Astrocyte (in vitro differentiated cells and primary cell): ENCODE measurements around the gene POLR2H. TPM values are rescaled to one million over a fixed set of nuclear protein-coding genes. Genes with fewer than 3 reads are reported as not detected.

Experiments
- DNase-seq: peaks from one replicate; pipeline ENCODE4 v3.0.0-alpha.2; 2010; ENCODE audit warnings: low read depth
- FAIRE-seq: peaks from 2 replicates; lab custom pipeline; 2011; peaks lifted over from hg19 to GRCh38; lab: Jason Lieb, UNC
- H2AFZ ChIP-seq: 2 replicates; pipeline ENCODE4 v1.6.0; 2012; ENCODE audit warnings: low read depth, low read length, inconsistent platforms
- H3K27ac ChIP-seq: 2 replicates; pipeline ENCODE4 v1.5.1; 2011; ENCODE audit warnings: low read depth, low read length, inconsistent platforms
- H3K27me3 ChIP-seq: 2 replicates; pipeline ENCODE4 v1.6.0; 2011; ENCODE audit warnings: low read length, inconsistent platforms; ENCODE audit not compliant: insufficient read depth
- H3K36me3 ChIP-seq: 2 replicates; pipeline ENCODE4 v1.5.1; 2011; ENCODE audit warnings: low read length, inconsistent platforms; ENCODE audit not compliant: insufficient read depth
- H3K4me1 ChIP-seq: 2 replicates; pipeline ENCODE4 v1.5.1; 2011; ENCODE audit warnings: low read length, inconsistent platforms; ENCODE audit not compliant: insufficient read depth
- H3K4me2 ChIP-seq: 2 replicates; pipeline ENCODE4 v1.6.0; 2012; ENCODE audit warnings: low read length, inconsistent platforms
- H3K4me3 ChIP-seq: 2 replicates; pipeline ENCODE4 v1.5.1; 2011; ENCODE audit warnings: low read depth, mild to moderate bottlenecking, low read length, inconsistent platforms; ENCODE audit not compliant: insufficient read depth
- H3K79me2 ChIP-seq: 2 replicates; pipeline ENCODE4 v1.6.0; 2012; ENCODE audit warnings: mild to moderate bottlenecking, low read length, inconsistent platforms; ENCODE audit not compliant: insufficient read depth
- H3K9ac ChIP-seq: 2 replicates; pipeline ENCODE4 v1.6.0; 2012; ENCODE audit warnings: mild to moderate bottlenecking, low read length, inconsistent platforms
- H3K9me3 ChIP-seq: 2 replicates; pipeline ENCODE4 v1.5.1; 2012; ENCODE audit warnings: low read depth, mild to moderate bottlenecking, low read length, inconsistent platforms; ENCODE audit not compliant: insufficient read depth
- H4K20me1 ChIP-seq: 2 replicates; pipeline ENCODE4 v1.6.0; 2012; ENCODE audit warnings: low read length, inconsistent platforms; ENCODE audit not compliant: insufficient read depth
- H3K27ac Mint-ChIP-seq: one replicate; pipeline ENCODE4 v1.8.0; 2021; ENCODE audit warnings: mild to moderate bottlenecking, mixed read lengths; ENCODE audit not compliant: unreplicated experiment
- H3K27me3 Mint-ChIP-seq: one replicate; pipeline ENCODE4 v1.8.0; 2021; ENCODE audit warnings: low read depth, mixed read lengths; ENCODE audit not compliant: unreplicated experiment
- H3K36me3 Mint-ChIP-seq: one replicate; pipeline ENCODE4 v1.8.0; 2021; ENCODE audit warnings: low read depth, mixed read lengths; ENCODE audit not compliant: unreplicated experiment
- H3K4me1 Mint-ChIP-seq: one replicate; pipeline ENCODE4 v1.8.0; 2021; ENCODE audit warnings: low read depth, mixed read lengths; ENCODE audit not compliant: unreplicated experiment
- H3K4me3 Mint-ChIP-seq: one replicate; pipeline ENCODE4 v1.8.0; 2021; ENCODE audit warnings: mild to moderate bottlenecking, moderate library complexity, mixed read lengths; ENCODE audit not compliant: unreplicated experiment
- H3K9me3 Mint-ChIP-seq: one replicate; pipeline ENCODE4 v1.8.0; 2021; ENCODE audit warnings: mild to moderate bottlenecking, mixed read lengths; ENCODE audit not compliant: unreplicated experiment
- EZH2 ChIP-seq: IDR thresholded peaks from 2 replicates; pipeline ENCODE4 v1.6.1; 2012; ENCODE audit warnings: mild to moderate bottlenecking, low read length, inconsistent platforms; ENCODE audit not compliant: insufficient read depth
- total RNA-seq: library from RNA; stranded (reverse); gene quantifications from 2 replicates; pipeline ENCODE4 v1.2.1, GENCODE V29; 2021
- TF ChIP-seq, protein P1 (sequence below): IDR thresholded peaks from 2 replicates; pipeline ENCODE4 v1.5.1; 2011; ENCODE audit warnings: low read depth, mild to moderate bottlenecking, inconsistent platforms, low read length, moderate library complexity; ENCODE audit not compliant: insufficient read depth

The POLR2H gene
- total RNA-seq, 1 donor from 2014 or later = 63.2 TPM

DNA sequence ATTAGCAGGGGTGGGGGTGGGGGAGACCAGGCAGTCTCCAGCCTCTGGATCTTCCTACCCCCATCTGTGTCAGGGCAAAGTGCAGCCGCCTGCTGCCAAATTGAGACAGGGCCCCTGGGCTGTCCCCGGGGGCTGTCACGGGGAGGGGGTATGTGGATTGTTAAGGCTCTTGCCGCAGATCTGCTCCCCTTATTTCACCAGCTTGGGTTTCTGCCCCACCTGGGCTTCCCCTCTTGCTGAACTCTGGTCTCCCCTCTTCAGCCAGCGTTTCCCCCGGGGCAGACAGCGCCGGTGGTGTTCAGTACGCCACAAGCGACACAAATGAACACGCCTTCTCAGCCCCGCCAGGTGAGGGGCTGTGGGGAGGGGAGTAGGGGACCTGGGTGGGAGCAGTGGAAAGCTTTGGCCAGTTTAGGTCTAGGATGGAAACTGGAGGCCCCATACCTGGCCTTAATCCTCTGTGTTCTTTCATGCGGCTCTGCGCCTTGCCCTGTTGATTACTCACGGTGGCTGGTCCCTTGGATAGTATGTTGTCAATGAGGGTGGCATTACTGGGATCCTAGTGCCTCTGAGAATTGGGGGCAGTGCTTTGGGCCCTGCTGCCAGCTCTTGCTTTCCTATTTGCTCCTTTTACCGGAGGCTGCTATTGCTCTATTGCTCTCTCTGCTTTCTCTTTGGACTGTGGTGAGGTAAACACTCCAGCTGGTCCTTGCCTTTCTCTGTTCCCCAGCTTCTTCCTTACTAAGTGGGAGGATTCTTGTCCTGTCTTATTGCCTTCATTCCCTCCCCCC, 45.4 kb upstream of the POLR2H start:
- H3K36me3 Mint-ChIP-seq = peaks cover 11% of the 10 kb centered on the region
- Histone ChIP-seq H3K4me3 (peak overlapping the region; percentile 97), H3K79me2 (peaks cover 64% of the 10 kb centered on the region), H3K27ac (peak overlapping the region; percentile 31), H2AFZ (no peak overlapping the region), H3K36me3 (peaks cover 16% of the 10 kb centered on the region), H3K4me1 (peaks cover 35% of the 10 kb centered on the region), H4K20me1 (peaks cover 58% of the 10 kb centered on the region), H3K9me3 (no peaks in the 10 kb centered on the region), H3K4me2 (peak overlapping the region; percentile 98), H3K9ac (peak overlapping the region; percentile 99), H3K27me3 (no peaks in the 10 kb centered on the region)
- no peaks in the 10 kb centered on the region for H3K9me3 Mint-ChIP-seq
- H3K27me3 Mint-ChIP-seq = no peaks in the 10 kb centered on the region
- FAIRE-seq = no peak
- H3K4me1 Mint-ChIP-seq = peaks cover 25% of the 10 kb centered on the region
- TF ChIP-seq EZH2 = no peak
- TF ChIP-seq, protein P1, sequence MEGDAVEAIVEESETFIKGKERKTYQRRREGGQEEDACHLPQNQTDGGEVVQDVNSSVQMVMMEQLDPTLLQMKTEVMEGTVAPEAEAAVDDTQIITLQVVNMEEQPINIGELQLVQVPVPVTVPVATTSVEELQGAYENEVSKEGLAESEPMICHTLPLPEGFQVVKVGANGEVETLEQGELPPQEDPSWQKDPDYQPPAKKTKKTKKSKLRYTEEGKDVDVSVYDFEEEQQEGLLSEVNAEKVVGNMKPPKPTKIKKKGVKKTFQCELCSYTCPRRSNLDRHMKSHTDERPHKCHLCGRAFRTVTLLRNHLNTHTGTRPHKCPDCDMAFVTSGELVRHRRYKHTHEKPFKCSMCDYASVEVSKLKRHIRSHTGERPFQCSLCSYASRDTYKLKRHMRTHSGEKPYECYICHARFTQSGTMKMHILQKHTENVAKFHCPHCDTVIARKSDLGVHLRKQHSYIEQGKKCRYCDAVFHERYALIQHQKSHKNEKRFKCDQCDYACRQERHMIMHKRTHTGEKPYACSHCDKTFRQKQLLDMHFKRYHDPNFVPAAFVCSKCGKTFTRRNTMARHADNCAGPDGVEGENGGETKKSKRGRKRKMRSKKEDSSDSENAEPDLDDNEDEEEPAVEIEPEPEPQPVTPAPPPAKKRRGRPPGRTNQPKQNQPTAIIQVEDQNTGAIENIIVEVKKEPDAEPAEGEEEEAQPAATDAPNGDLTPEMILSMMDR = no peak
- peak overlapping the region; percentile 60 for H3K27ac Mint-ChIP-seq
- peak overlapping the region; percentile 91 for H3K4me3 Mint-ChIP-seq
- DNase-seq = no peak

DNA sequence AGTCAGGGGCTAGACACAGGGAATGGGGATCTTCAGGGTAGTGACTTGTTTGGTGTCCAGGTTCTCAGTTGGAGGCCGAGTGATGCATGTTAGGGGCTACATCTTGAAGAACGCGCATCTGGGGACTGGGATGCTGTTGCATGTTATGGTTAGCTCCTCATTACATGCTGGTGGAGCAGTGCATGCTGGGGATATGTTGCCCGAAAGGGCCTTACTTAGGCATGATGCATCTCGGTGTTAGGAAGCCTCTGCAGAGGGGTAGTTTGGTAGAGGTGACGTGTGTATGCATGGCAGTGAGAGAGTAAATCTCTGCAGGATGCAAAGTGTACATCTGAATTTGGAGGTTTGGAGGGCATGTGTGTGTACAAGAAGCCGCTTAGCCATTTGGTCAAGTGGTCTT, 44.7 kb upstream of the POLR2H start:
- Histone ChIP-seq H3K9ac (peak overlapping the region; percentile 99), H3K36me3 (peaks cover 24% of the 10 kb centered on the region), H4K20me1 (peaks cover 66% of the 10 kb centered on the region), H3K9me3 (no peaks in the 10 kb centered on the region), H3K27ac (no peak overlapping the region), H2AFZ (no peak overlapping the region), H3K79me2 (peaks cover 71% of the 10 kb centered on the region), H3K27me3 (no peaks in the 10 kb centered on the region), H3K4me1 (peaks cover 35% of the 10 kb centered on the region), H3K4me3 (peak overlapping the region; percentile 97), H3K4me2 (peak overlapping the region; percentile 98)
- Mint-ChIP-seq H3K27ac (peak overlapping the region; percentile 60), H3K27me3 (no peaks in the 10 kb centered on the region), H3K4me1 (peaks cover 25% of the 10 kb centered on the region), H3K9me3 (no peaks in the 10 kb centered on the region), H3K4me3 (peak overlapping the region; percentile 91), H3K36me3 (peaks cover 16% of the 10 kb centered on the region)
- TF ChIP-seq, protein P1 = no peak
- TF ChIP-seq EZH2 = no peak
- DNase-seq = no peak
- no peak for FAIRE-seq

DNA sequence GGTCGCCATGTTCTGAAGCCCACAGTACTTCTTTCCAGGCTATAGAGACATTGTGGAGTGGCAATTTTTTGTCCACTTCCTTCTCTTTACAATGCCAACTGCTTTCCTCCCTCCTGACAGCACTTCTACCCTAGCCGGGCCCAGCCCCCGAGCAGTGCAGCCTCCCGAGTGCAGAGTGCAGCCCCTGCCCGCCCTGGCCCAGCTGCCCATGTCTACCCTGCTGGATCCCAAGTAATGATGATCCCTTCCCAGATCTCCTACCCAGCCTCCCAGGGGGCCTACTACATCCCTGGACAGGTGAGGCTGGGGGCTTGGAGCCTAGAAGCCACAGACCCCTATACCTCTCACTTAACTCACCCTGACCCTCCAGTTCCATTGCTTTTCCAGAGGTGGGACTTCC, 44.3 kb upstream of the POLR2H start:
- Histone ChIP-seq H4K20me1 (peaks cover 70% of the 10 kb centered on the region), H3K9me3 (no peaks in the 10 kb centered on the region), H3K9ac (peak overlapping the region; percentile 99), H2AFZ (no peak overlapping the region), H3K27ac (no peak overlapping the region), H3K27me3 (no peaks in the 10 kb centered on the region), H3K36me3 (peaks cover 28% of the 10 kb centered on the region), H3K4me3 (peak overlapping the region; percentile 97), H3K79me2 (peaks cover 75% of the 10 kb centered on the region), H3K4me1 (peaks cover 35% of the 10 kb centered on the region), H3K4me2 (peak overlapping the region; percentile 98)
- peak overlapping the region; percentile 19 for H3K27ac Mint-ChIP-seq
- peak overlapping the region; percentile 91 for H3K4me3 Mint-ChIP-seq
- no peak for FAIRE-seq
- H3K27me3 Mint-ChIP-seq = no peaks in the 10 kb centered on the region
- H3K36me3 Mint-ChIP-seq = peaks cover 16% of the 10 kb centered on the region
- H3K4me1 Mint-ChIP-seq = peaks cover 25% of the 10 kb centered on the region
- no peaks in the 10 kb centered on the region for H3K9me3 Mint-ChIP-seq
- no peak for DNase-seq
- no peak for TF ChIP-seq EZH2
- TF ChIP-seq, protein P1 = no peak
